Fibroblast of upper back skin (primary cell): ENCODE data around the gene ABR.
A peak's percentile ranks its signal among the peaks of the same experiment; 100 is the strongest.

Experiments used
- DNase-seq: peaks from one replicate; pipeline ENCODE4 v3.0.0-alpha.2; 2013

Gene ABR

DNA sequence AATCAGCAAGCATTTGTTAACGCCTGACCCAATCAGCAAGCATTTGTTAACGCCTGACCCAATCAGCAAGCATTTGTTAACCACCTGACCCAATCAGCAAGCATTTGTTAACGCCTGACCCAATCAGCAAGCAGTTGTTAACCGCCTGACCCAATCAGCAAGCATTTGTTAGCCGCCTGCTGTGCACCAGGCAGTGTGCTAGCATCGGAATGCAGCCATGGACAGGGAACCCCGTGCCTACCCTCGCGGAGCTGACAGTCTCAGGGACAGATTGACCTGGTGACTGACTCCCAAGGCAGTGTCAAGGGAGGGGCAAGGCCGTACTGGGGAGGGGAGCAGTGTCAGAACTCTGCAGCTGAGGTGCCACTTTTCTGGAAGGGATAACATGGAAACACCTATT lies 66.9 kb downstream of the ABR start:
- no peak for DNase-seq

- no peak for DNase-seq
These were observed 68.0 kb downstream of the ABR start for GRCh38 chr17:1111599-1112443.

GRCh38 chr17:1110862-1111598 lies 68.8 kb downstream of the ABR start:
- DNase-seq = peak; percentile 88

GRCh38 chr17:1110541-1110861 lies 69.3 kb downstream of the ABR start:
- no peak for DNase-seq

DNA sequence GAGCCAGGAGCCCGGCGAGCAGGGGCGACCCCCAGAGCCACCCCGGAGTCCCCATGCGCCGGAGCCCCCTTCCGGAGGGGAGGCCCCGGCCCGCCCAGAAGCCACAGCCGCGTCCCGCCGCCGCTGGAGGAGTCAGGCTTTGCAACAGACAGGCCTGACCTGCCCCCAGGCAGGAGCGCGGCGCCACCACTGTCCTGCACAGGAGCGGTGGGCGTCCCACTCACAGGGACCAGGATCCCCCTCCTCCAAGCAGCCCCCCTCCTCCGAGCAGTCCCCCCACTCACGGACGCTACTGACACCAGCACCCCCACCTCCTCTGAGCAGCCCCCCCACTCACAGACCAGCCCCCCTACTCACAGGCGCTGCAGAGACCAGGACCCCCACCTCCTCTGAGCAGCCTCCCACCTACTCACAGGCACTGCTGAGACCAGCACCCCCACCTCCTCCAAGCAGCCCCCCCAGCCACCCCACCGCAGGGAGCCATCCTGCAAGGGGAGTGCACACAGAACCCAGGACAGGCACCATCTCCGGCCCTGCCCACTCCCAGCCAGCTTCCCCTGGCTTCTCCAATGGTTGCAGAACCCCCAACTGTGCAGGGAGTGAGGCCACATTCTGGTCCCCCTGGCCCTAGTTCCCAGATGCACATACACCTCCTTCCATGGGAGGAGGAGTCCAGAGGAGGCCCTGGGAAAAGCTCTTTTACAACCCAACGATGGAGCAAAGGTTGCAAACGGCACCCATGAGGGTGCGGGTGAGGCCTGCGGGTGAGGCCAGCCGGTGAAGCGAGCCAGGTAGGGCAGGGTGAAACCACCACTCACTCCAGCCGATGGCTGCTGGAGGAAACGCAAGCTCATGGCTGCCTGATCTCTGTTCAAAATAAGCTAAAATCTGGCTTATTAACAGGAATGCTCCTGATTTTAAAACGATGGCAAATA lies 69.9 kb downstream of the ABR start:
- DNase-seq = peak; percentile 24

DNA sequence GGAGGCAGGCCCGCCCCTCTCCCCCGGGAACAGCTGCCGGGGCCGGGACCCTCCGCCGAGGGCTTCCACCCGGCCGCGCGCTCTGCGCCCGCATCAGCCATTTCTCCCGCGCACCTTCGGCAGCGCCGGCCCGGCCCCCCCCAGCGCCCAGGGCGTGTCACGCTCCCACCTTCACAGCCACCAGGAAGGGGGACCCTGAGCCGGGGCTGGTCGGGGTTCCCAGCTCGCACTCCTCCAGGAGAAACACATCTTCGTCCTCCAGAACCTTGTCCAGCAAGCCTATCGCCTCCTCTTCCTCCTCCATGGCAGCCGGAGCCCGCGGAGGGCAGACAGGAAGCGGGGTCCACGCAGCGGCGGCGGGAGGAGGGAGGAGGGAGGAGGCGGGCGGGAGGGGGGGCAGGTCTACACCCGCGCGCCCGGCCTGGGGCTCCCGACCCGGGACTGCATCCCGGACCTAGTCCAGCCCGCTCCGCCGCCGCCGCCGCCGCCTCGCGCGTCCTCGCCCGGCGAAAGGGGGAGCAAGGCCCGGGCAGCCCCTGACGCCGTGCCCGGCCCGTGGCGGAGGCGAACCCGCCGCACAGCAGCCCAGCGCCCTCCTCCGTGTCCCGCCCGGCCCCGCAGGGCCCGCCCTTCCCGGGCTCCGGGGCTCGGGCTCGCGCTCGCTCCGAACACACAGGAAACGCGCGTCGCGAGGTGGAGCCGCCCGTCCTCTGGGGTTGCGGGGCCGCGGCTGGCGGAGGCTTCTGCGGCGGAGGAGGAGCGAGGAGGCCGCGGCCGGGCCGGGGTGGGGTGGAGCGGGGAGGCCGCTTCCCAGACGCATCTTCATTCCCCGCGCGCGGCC lies 70.8 kb downstream of the ABR start:
- peak; percentile 44 for DNase-seq

GRCh38 chr17:1108478-1108764 lies 71.4 kb downstream of the ABR start:
- no peak for DNase-seq

GRCh38 chr17:1107777-1108477 lies 71.9 kb downstream of the ABR start:
- DNase-seq = no peak

- DNase-seq = no peak
These were observed 72.6 kb downstream of the ABR start for GRCh38 chr17:1107083-1107776.

GRCh38 chr17:1104222-1104621 lies 75.6 kb downstream of the ABR start:
- DNase-seq = no peak

- DNase-seq = no peak
These were observed 79.4 kb downstream of the ABR start for GRCh38 chr17:1100382-1100781.

GRCh38 chr17:1099242-1099641 lies 80.5 kb downstream of the ABR start:
- no peak for DNase-seq

GRCh38 chr17:1097972-1098744 lies 81.6 kb downstream of the ABR start:
- peak; percentile 25 for DNase-seq

- no peak for DNase-seq
These were observed 83.6 kb downstream of the ABR start for GRCh38 chr17:1096215-1096614.

DNA sequence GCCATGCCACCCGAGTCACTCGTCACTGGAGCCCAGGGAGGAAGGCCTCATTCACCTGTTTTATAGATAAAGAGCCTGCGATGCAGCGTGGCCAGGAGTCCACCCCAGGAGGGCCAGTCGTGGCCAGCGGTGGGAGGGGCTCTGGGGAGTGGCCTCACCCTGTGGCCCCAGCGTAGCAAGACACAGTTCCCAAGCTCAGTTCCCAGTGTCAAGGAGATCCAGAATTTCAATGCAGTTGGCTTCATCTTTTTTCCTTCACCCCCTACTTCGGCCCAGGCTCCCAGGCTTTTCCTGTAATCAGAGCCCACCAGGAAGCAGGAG lies 84.0 kb downstream of the ABR start:
- DNase-seq = no peak

GRCh38 chr17:1095090-1095852 lies 84.5 kb downstream of the ABR start:
- no peak for DNase-seq

DNA sequence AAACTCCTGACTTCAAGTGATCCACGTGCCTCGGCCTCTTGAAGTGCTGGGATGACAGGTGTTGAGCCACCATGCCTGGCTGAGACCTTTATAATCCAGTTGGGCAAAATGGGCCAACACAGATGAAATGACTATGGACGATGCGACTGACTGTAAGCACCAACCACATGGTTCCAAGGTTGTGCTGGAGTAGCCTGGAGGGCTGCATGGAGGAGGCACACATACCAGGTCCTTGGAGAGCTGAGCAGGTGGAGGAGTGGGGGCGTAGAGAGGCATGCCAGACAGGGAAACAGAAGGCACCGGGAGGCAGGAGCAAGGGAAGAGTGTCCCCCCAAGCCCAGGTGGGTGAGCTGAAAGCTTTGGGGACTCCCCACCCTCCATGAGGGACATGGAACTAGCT lies 85.2 kb downstream of the ABR start:
- DNase-seq = no peak

- DNase-seq = no peak
These were observed 87.9 kb downstream of the ABR start for GRCh38 chr17:1091900-1092299.

DNA sequence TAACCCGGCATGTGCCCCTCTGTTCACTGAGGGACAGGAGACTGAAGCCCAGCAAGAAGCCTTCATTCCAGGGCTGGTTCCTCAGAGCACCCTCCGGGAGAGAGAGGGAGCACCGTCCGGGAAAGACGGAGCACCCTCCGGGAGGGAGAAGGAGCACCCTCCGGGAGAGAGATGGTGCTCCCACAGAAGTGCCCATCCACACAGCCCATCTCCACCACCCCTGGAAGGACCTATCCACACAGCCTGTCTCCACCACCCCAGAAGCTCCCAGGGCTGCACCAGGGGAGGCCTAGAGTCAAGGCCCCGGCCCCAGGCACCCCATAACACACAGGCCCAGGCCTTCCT lies 88.6 kb downstream of the ABR start:
- DNase-seq = no peak
